ENCODE results near the gene LRP1B.

Gene LRP1B

DNA sequence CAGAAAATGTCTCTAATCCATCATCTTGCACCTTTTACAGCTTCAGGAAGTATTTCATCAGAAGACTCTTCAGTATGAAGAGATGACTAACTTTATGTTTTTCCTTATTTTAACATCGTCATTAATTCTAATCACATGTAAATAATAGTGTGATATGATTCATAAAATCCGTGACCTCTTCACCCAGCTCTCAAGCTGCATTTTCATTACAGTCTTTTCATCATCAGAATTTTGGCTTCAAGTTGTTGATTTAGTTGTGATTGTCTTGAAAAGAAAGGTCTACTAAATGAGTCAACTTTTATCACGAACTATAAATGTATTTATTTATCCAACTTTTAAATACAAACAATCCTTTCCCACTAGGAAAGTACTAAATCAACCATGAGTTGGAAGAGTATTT lies 410.3 kb downstream of the LRP1B start:
- TF ChIP-seq, protein P1, sequence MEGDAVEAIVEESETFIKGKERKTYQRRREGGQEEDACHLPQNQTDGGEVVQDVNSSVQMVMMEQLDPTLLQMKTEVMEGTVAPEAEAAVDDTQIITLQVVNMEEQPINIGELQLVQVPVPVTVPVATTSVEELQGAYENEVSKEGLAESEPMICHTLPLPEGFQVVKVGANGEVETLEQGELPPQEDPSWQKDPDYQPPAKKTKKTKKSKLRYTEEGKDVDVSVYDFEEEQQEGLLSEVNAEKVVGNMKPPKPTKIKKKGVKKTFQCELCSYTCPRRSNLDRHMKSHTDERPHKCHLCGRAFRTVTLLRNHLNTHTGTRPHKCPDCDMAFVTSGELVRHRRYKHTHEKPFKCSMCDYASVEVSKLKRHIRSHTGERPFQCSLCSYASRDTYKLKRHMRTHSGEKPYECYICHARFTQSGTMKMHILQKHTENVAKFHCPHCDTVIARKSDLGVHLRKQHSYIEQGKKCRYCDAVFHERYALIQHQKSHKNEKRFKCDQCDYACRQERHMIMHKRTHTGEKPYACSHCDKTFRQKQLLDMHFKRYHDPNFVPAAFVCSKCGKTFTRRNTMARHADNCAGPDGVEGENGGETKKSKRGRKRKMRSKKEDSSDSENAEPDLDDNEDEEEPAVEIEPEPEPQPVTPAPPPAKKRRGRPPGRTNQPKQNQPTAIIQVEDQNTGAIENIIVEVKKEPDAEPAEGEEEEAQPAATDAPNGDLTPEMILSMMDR (IDR thresholded peaks at IDR 0.05; ENCODE audit: low read depth, low read length, missing control alignments) = no peak
- DNase-seq (ENCODE audit: low read depth) = no peak
- no peak overlapping the region for H3K4me3 ChIP-seq (ENCODE audit: low read depth, low read length)

DNA sequence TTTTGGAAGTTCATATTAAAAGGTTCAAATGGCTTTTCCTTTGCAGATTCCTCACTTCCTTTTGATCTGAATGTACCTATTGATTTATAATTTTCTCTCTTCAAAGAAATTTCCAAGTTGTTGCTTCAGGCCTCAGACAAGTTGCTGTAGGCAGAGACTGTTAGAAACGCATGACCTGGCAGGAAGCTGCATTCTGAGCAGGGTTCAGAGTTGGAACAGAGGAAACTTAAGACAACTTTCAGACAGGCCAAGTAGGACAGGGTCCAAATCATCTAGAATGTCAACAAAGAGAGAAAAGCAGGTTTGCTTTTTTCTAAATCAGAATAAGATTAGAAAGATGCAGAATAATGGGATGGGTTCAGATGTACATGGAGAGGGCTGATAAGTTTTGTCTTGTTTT lies 416.3 kb downstream of the LRP1B start:
- no peak for DNase-seq (ENCODE audit: low read depth)
- H3K4me3 ChIP-seq (ENCODE audit: low read depth, low read length) = no peak overlapping the region
- TF ChIP-seq, protein P1 (IDR thresholded peaks at IDR 0.05; ENCODE audit: low read depth, low read length, missing control alignments) = no peak

DNA sequence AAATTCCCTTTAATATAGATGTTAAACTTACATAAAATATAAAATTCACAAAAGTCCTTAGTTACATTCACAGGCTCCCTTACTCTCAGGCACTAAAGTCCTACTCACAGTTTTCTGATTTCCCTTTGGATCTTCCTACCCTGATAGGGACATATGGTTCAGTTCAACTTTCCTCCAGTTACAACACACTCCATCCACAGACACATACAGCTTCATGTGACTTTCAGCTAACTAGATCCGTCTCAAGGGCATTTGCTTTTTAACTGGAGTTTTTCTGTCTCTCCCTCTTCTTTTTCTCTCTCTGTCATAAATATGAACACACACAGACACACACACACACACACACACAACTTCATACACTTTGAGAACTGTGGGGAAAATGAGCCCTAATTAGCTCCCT lies 419.2 kb downstream of the LRP1B start:
- no peak overlapping the region for H3K4me3 ChIP-seq (ENCODE audit: low read depth, low read length)
- TF ChIP-seq, protein P1 (IDR thresholded peaks at IDR 0.05; ENCODE audit: low read depth, low read length, missing control alignments) = no peak
- no peak for DNase-seq (ENCODE audit: low read depth)

DNA sequence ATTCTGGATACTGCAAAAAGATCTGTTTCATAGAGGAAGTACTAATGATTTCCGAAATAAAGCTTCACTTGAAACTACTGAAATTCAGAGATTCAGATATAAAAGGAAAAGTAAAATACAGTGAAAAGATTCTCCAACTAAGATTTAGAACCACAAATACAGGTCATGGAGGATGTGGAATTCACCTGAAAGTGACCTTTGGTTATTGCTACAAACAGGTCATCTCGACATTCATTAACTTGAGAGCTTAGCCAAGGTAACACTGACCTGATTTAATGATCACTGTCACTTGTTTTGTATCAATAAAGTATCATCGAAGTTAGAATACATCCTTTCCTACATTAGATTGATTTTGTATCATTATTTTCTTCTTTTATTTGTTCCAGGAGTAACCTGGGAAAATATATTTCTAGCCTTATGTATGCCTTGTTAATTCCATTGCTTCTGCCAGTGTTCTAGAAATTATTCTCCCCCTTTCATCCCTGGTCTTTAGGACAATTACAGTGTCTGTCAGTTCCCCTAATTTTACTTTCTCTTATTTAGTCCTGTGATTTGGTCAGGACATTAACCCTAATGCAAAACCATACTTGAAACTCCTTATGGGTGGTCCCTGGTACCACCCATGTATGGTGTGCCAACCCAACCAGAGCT lies 420.1 kb downstream of the LRP1B start:
- H3K4me3 ChIP-seq (ENCODE audit: low read depth, low read length) = no peak overlapping the region

DNA sequence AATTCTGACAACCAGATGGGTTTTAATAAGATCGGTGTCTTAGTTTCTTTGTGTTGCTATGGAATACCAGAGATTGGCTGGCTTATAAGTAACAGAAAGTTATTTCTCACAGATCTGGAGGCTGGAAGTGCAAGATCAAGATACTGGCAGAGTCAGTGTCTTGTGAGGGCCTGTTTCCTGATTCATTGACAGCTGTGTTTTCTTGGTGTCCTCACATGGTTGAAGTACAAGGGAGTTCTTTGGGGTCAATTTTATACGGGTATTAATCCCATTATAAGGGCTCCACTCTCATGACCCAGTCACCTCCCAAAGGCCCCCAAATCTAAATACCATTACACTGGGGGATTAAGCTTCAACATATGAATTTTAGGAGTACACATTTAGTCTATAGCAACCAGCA lies 421.1 kb downstream of the LRP1B start:
- H3K4me3 ChIP-seq (ENCODE audit: low read depth, low read length) = no peak overlapping the region
- DNase-seq (ENCODE audit: low read depth) = no peak
- TF ChIP-seq, protein P1 (IDR thresholded peaks at IDR 0.05; ENCODE audit: low read depth, low read length, missing control alignments) = no peak

More for the DNA sequence above, 420.1 kb downstream of the LRP1B start:
- TF ChIP-seq, protein P1 (IDR thresholded peaks at IDR 0.05; ENCODE audit: low read depth, low read length, missing control alignments) = no peak
- no peak for DNase-seq (ENCODE audit: low read depth)

DNA sequence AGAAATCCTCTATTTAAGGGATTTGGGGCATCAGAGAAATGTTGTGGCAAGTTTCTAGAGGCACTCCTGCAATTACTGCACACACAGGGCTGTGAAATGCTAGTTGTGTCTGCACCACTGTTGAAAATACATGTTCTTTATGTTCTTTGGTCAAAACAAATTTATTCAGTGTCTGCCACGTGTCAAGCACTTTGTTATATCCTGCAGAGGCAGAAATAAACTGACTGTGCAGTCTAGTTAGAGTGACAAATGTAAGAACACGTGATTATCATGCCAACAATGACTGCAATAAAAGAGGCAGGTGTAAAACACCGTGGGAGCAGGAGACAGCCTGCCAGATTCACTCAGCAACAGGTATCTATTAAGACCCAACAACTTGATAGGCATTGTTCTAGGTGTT lies 423.3 kb downstream of the LRP1B start:
- DNase-seq (ENCODE audit: low read depth) = no peak
- TF ChIP-seq, protein P1 (IDR thresholded peaks at IDR 0.05; ENCODE audit: low read depth, low read length, missing control alignments) = no peak
- H3K4me3 ChIP-seq (ENCODE audit: low read depth, low read length) = no peak overlapping the region

DNA sequence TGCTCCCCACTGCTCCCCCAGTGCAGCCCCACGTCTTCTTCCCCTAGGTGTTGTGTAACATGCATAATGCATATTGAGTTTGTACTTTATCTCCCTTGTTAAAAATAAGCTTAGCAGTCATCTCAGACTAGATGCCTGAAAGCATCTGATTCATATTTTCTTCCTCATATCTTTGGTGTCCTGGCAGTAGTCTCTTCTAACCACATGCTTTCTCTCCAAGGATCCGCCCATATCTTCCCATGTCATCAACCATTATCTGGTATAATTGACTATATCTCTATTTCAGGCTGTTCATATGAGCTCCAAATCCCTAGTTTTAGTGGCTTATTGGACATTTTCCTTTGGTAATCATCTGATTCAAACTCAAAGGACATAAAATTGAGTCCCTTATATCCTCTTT lies 426.3 kb downstream of the LRP1B start:
- H3K4me3 ChIP-seq (ENCODE audit: low read depth, low read length) = no peak overlapping the region
- DNase-seq (ENCODE audit: low read depth) = no peak
- TF ChIP-seq, protein P1 (IDR thresholded peaks at IDR 0.05; ENCODE audit: low read depth, low read length, missing control alignments) = no peak

Data from GM12864 (cell line).